ENCODE measurements around the gene ACE. TPM values are rescaled to one million over a fixed set of nuclear protein-coding genes. Genes with fewer than 3 reads are reported as not detected.
A peak's percentile ranks its signal among the peaks of the same experiment; 100 is the strongest.

The ACE gene
- total RNA-seq, 1 experiment from 2014 or later = 4.5 TPM

DNA sequence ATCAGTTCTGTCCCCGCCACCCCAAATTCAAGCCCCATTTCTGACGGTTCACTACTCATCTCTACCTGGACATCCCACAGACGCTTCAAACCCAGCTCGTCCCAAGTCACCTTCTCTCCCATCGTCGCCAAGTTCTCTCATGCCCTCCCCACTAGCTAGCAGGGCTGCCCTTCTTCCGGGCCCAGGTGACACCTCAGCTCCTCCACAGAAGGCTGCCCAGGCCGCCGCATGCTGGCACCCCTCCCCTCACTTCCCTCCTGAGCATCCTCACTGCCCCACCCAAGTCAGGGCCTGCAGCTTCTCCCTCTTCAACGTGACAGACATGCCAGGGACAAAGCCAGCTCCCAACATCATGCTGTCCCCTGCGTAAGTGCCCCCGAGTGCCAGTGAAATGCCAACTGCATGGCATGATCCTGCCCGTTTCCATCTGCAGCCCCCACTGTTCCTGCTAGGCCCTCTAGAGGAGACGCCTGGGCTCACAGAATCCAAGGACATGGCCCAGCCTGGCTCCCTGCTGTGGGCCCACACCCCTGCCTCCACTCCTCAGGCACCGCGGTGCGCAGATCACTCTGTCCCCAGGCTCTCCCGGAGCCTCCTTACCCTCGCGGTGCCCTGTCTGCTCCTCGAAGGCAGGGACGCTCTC, 36.6 kb upstream of the ACE start:
- Histone ChIP-seq H3K9me3 (ENCODE audit: control insufficient read depth, insufficient read depth, low read depth, low read length) (no peaks in the 10 kb centered on the region), H3K27ac (ENCODE audit: low read length) (no peak overlapping the region), H3K27me3 (ENCODE audit: control insufficient read depth, insufficient read depth, low read length) (no peaks in the 10 kb centered on the region), H3K36me3 (ENCODE audit: control insufficient read depth, insufficient read depth, low read length) (no peaks in the 10 kb centered on the region), H3K4me3 (ENCODE audit: low read depth in 2 of 2, low read length in 2 of 2) (no peak overlapping the region), H3K4me1 (ENCODE audit: control insufficient read depth, insufficient read depth, low read length) (peaks cover 50% of the 10 kb centered on the region)
- DNase-seq (ENCODE audit: low read depth, low spot score) (no peak), ATAC-seq (no peak)
- ChIA-PET CTCF (interaction anchor here (0.6 to 1.2 kb wide), 4 partner anchors 12 to 394 kb away, joined by 3 to 9 read pairs (median 4); no protein-coding TSS in a partner anchor), POLR2A (no interaction called here)
- TF ChIP-seq, protein P1, sequence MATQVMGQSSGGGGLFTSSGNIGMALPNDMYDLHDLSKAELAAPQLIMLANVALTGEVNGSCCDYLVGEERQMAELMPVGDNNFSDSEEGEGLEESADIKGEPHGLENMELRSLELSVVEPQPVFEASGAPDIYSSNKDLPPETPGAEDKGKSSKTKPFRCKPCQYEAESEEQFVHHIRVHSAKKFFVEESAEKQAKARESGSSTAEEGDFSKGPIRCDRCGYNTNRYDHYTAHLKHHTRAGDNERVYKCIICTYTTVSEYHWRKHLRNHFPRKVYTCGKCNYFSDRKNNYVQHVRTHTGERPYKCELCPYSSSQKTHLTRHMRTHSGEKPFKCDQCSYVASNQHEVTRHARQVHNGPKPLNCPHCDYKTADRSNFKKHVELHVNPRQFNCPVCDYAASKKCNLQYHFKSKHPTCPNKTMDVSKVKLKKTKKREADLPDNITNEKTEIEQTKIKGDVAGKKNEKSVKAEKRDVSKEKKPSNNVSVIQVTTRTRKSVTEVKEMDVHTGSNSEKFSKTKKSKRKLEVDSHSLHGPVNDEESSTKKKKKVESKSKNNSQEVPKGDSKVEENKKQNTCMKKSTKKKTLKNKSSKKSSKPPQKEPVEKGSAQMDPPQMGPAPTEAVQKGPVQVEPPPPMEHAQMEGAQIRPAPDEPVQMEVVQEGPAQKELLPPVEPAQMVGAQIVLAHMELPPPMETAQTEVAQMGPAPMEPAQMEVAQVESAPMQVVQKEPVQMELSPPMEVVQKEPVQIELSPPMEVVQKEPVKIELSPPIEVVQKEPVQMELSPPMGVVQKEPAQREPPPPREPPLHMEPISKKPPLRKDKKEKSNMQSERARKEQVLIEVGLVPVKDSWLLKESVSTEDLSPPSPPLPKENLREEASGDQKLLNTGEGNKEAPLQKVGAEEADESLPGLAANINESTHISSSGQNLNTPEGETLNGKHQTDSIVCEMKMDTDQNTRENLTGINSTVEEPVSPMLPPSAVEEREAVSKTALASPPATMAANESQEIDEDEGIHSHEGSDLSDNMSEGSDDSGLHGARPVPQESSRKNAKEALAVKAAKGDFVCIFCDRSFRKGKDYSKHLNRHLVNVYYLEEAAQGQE (IDR thresholded peaks at IDR 0.05; ENCODE audit: insufficient read depth in 1 of 2, low read depth in 2 of 2, low read length in 1 of 2) = no peak
- TF ChIP-seq, protein P2, sequence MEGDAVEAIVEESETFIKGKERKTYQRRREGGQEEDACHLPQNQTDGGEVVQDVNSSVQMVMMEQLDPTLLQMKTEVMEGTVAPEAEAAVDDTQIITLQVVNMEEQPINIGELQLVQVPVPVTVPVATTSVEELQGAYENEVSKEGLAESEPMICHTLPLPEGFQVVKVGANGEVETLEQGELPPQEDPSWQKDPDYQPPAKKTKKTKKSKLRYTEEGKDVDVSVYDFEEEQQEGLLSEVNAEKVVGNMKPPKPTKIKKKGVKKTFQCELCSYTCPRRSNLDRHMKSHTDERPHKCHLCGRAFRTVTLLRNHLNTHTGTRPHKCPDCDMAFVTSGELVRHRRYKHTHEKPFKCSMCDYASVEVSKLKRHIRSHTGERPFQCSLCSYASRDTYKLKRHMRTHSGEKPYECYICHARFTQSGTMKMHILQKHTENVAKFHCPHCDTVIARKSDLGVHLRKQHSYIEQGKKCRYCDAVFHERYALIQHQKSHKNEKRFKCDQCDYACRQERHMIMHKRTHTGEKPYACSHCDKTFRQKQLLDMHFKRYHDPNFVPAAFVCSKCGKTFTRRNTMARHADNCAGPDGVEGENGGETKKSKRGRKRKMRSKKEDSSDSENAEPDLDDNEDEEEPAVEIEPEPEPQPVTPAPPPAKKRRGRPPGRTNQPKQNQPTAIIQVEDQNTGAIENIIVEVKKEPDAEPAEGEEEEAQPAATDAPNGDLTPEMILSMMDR (IDR thresholded peaks at IDR 0.05) = 0 out of 2 replicates have a peak, but pooled peaks have one; percentile 11
- in situ Hi-C loops (cut with HindIII; ENCODE audit: low pct_unique_long_range_greater_than_20kb, low sequenced_read_pairs) (no loop called here), intact Hi-C loops (cut with micrococcal nuclease; ENCODE audit: unreplicated experiment) (no loop called here)
- BruUV-seq (replicated peaks) = no TSS peak

DNA sequence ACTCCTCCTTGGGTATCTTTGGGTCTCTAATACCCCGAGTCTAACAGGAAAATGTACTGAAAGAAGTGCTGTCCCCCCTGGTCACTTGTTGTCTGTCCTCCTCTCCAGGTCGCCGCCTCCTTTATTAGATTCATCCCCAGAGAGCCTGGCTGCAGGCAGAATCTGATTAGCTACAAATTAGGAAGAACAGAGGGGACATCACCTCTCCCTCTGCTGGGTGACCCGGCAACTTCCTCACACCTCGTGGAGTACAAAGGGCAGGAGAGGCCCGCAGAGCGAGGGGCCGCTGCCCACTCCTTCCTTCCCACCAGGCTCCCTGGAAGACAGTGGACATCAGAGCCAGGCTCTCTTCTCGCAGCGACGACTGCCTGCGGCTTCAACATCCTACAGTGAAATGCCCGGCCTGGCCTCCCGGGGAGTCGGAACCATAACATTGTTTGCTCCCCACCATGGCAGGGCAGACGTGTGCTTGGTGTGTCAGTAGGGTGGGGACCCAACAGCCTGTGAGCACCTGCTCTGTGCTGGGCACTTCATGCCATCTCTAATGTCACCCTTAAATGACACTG, 36.0 kb upstream of the ACE start:
- ATAC-seq (no peak), DNase-seq (ENCODE audit: low read depth, low spot score) (no peak)
- H3K36me3 ChIP-seq (ENCODE audit: control insufficient read depth, insufficient read depth, low read length) = no peaks in the 10 kb centered on the region
- no peaks in the 10 kb centered on the region for H3K9me3 ChIP-seq (ENCODE audit: control insufficient read depth, insufficient read depth, low read depth, low read length)
- H3K4me3 ChIP-seq (ENCODE audit: low read depth in 2 of 2, low read length in 2 of 2) = no peak overlapping the region
- POLR2A ChIA-PET = no interaction called here
- H3K4me1 ChIP-seq (ENCODE audit: control insufficient read depth, insufficient read depth, low read length) = peaks cover 45% of the 10 kb centered on the region
- in situ Hi-C loops (cut with HindIII; ENCODE audit: low pct_unique_long_range_greater_than_20kb, low sequenced_read_pairs) = no loop called here
- CTCF ChIA-PET = interaction anchor here (1.2 kb wide), 1 partner anchor 16 kb away, joined by 4 read pairs; no protein-coding TSS in a partner anchor
- intact Hi-C loops (cut with micrococcal nuclease; ENCODE audit: unreplicated experiment) = no loop called here
- BruUV-seq (replicated peaks) = no TSS peak
- TF ChIP-seq, protein P2 (IDR thresholded peaks at IDR 0.05) = no peak
- TF ChIP-seq SIN3A (IDR thresholded peaks at IDR 0.05; ENCODE audit: borderline replicate concordance, insufficient read depth, low read depth, low read length) = no peak
- TF ChIP-seq, protein P1 (IDR thresholded peaks at IDR 0.05; ENCODE audit: insufficient read depth in 1 of 2, low read depth in 2 of 2, low read length in 1 of 2) = no peak
- TF ChIP-seq POLR2AphosphoS5 (IDR thresholded peaks at IDR 0.05; ENCODE audit: low read depth, low read length) = no peak
- no peak for TF ChIP-seq TCF7L2 (IDR thresholded peaks at IDR 0.05; ENCODE audit: low read depth, low read length)
- no peaks in the 10 kb centered on the region for H3K27me3 ChIP-seq (ENCODE audit: control insufficient read depth, insufficient read depth, low read length)
- no peak overlapping the region for H3K27ac ChIP-seq (ENCODE audit: low read length)
